HG03520 (cell line): ENCODE results near the gene STARD13.

Experiments used
- ATAC-seq: cut with Tn5 transposase; IDR thresholded peaks from one replicate; pipeline ENCODE4 v1.9.1; 2021; ENCODE audit warnings: mild to moderate bottlenecking, moderate library complexity; ENCODE audit not compliant: unreplicated experiment

The STARD13 gene

GRCh38 chr13:33204130-33204927 is 81.2 kb downstream of the STARD13 start:
- no peak for ATAC-seq

GRCh38 chr13:33202644-33203169 is 82.8 kb downstream of the STARD13 start:
- no peak for ATAC-seq

- no peak for ATAC-seq
These were observed 83.9 kb downstream of the STARD13 start for GRCh38 chr13:33201659-33202058.

- no peak for ATAC-seq
These were observed 86.2 kb downstream of the STARD13 start for GRCh38 chr13:33199289-33199850.

GRCh38 chr13:33197541-33197971 is 88.0 kb downstream of the STARD13 start:
- no peak for ATAC-seq

- ATAC-seq, result no peak
These were observed 88.8 kb downstream of the STARD13 start for GRCh38 chr13:33196767-33197166.

- no peak for ATAC-seq
These were observed 89.7 kb downstream of the STARD13 start for GRCh38 chr13:33195693-33196464.

- peak; percentile 90 for ATAC-seq
These were observed 90.5 kb downstream of the STARD13 start for GRCh38 chr13:33194820-33195692.

GRCh38 chr13:33193428-33193974 is 92.1 kb downstream of the STARD13 start:
- no peak for ATAC-seq

GRCh38 chr13:33191425-33192210 is 93.9 kb downstream of the STARD13 start:
- ATAC-seq, result no peak

GRCh38 chr13:33189470-33189869 is 96.1 kb downstream of the STARD13 start:
- ATAC-seq, result no peak

GRCh38 chr13:33188093-33188882 is 97.3 kb downstream of the STARD13 start:
- peak; percentile 76 for ATAC-seq

GRCh38 chr13:33186861-33187291 is 98.7 kb downstream of the STARD13 start:
- ATAC-seq, result no peak

GRCh38 chr13:33185853-33186252 is 99.7 kb downstream of the STARD13 start:
- ATAC-seq, result no peak

- ATAC-seq, result no peak
These were observed 101.0 kb downstream of the STARD13 start for GRCh38 chr13:33184530-33184929.

- no peak for ATAC-seq
These were observed 101.5 kb downstream of the STARD13 start for GRCh38 chr13:33184112-33184490.

GRCh38 chr13:33183431-33184111 is 102.0 kb downstream of the STARD13 start:
- ATAC-seq, result no peak

GRCh38 chr13:33182729-33183128 is 102.8 kb downstream of the STARD13 start:
- no peak for ATAC-seq
